Hepatocyte (in vitro differentiated cells): Measurements from ENCODE around the gene FAM193B. TPM values are rescaled to one million over a fixed set of nuclear protein-coding genes. Genes with fewer than 3 reads are reported as not detected.

Source experiments
- DNase-seq: peaks from one replicate; pipeline ENCODE4 v3.0.0-alpha.2; 2016; ENCODE audit warnings: low spot score
- H2AFZ ChIP-seq: fragments of 200-600 bp; sonication (generic); 2 replicates; pipeline ENCODE4 v1.6.0; 2016; ENCODE audit warnings: antibody characterized with exemption, mild to moderate bottlenecking
- H3K27ac ChIP-seq: fragments of 200-600 bp; sonication (generic); 2 replicates; pipeline ENCODE4 v1.5.1; 2016; ENCODE audit warnings: mild to moderate bottlenecking
- H3K27me3 ChIP-seq: fragments of 200-600 bp; sonication (generic); 2 replicates; pipeline ENCODE4 v1.6.1; 2016
- H3K36me3 ChIP-seq: fragments of 200-600 bp; sonication (generic); replicated peaks from 2 replicates; pipeline ENCODE4 v1.5.1; 2016; ENCODE audit warnings: low read depth; ENCODE audit not compliant: insufficient read depth
- H3K4me1 ChIP-seq: fragments of 200-600 bp; sonication (generic); 2 replicates; pipeline ENCODE4 v1.5.1; 2016; ENCODE audit warnings: mild to moderate bottlenecking, moderate library complexity; ENCODE audit not compliant: insufficient read depth
- H3K4me2 ChIP-seq: fragments of 200-600 bp; sonication (generic); 2 replicates; pipeline ENCODE4 v1.6.0; 2016
- H3K4me3 ChIP-seq: fragments of 200-600 bp; sonication (generic); 2 replicates; pipeline ENCODE4 v1.5.1; 2016; ENCODE audit warnings: mild to moderate bottlenecking
- H3K79me2 ChIP-seq: fragments of 200-600 bp; sonication (generic); 2 replicates; pipeline ENCODE4 v1.6.0; 2017; ENCODE audit warnings: mild to moderate bottlenecking
- H3K9me2 ChIP-seq: fragments of 200-600 bp; sonication (generic); replicated peaks from 2 replicates; pipeline ENCODE4 v1.6.0; 2017; ENCODE audit warnings: mild to moderate bottlenecking; ENCODE audit not compliant: insufficient read depth
- H3K9me3 ChIP-seq: fragments of 200-600 bp; sonication (generic); 2 replicates; pipeline ENCODE4 v1.5.1; 2016; ENCODE audit warnings: low read depth, mild to moderate bottlenecking
- H4K20me1 ChIP-seq: fragments of 200-600 bp; sonication (generic); 2 replicates; pipeline ENCODE4 v1.6.0; 2016; ENCODE audit warnings: mild to moderate bottlenecking; ENCODE audit not compliant: insufficient read depth, poor library complexity, severe bottlenecking
- CTCF ChIP-seq: fragments of 200-600 bp; sonication (generic); IDR thresholded peaks from 2 replicates; pipeline ENCODE4 v1.5.1; 2016; ENCODE audit warnings: antibody characterized with exemption, mild to moderate bottlenecking; ENCODE audit not compliant: poor library complexity
- EZH2 ChIP-seq: fragments of 200-600 bp; sonication (generic); IDR thresholded peaks from 2 replicates; pipeline ENCODE4 v1.6.1; 2016; ENCODE audit warnings: antibody characterized with exemption, mild to moderate bottlenecking, borderline replicate concordance
- EZH2phosphoT487 ChIP-seq: fragments of 200-600 bp; sonication (generic); IDR thresholded peaks from one replicate; pipeline ENCODE4 v1.6.1; 2018; ENCODE audit warnings: antibody characterized with exemption, mild to moderate bottlenecking, low read depth, moderate library complexity; ENCODE audit not compliant: unreplicated experiment, severe bottlenecking
- WGBS: methylation state at CpG from one replicate; pipeline ENCODE4 v1.1.6; 2016; ENCODE audit warnings: low lambda C conversion rate; ENCODE audit errors: missing lambda C conversion rate; 5-methylcytosine and 5-hydroxymethylcytosine counted together
- polyA plus RNA-seq: library from polyadenylated mRNA; unstranded; fragments of >200 nt; fragmentation: Nextera tagmentation; extraction: Ambion mirVana; gene quantifications from 2 replicates; pipeline ENCODE4 v1.2.1, GENCODE V29; 2016
- total RNA-seq: library from RNA; depleted of rRNA; stranded (reverse); fragments of >200 nt; gene quantifications from 2 replicates; pipeline ENCODE4 v1.2.3, GENCODE V29; 2014

Gene FAM193B
- total and polyA plus RNA-seq, 2 experiments from 2014 or later, result 67.6 to 76.1 TPM

GRCh38 chr5:177588413-177588909, 34.1 kb upstream of the FAM193B start:
- Histone ChIP-seq H2AFZ (no peak overlapping the region), H3K4me3 (no peak overlapping the region), H3K36me3 (no peaks in the 10 kb centered on the region), H3K4me1 (peaks cover 11% of the 10 kb centered on the region), H3K9me2 (no peaks in the 10 kb centered on the region), H3K4me2 (peak overlapping the region; percentile 32), H3K9me3 (no peaks in the 10 kb centered on the region), H4K20me1 (no peaks in the 10 kb centered on the region), H3K79me2 (peaks cover 14% of the 10 kb centered on the region), H3K27ac (peak overlapping the region; percentile 80), H3K27me3 (no peaks in the 10 kb centered on the region)
- WGBS, result 33% methylated on average over 13 of the region's 13 CpGs
- peak; percentile 52 for DNase-seq
- TF ChIP-seq EZH2 (no peak), EZH2phosphoT487 (no peak), CTCF (no peak)

- no peak overlapping the region for H3K4me3 ChIP-seq
- no peaks in the 10 kb centered on the region for H3K9me2 ChIP-seq
- H2AFZ ChIP-seq, result no peak overlapping the region
- H3K27ac ChIP-seq, result no peak overlapping the region
- 97% methylated on average over 8 of the region's 8 CpGs for WGBS
- H3K4me1 ChIP-seq, result no peaks in the 10 kb centered on the region
- no peaks in the 10 kb centered on the region for H3K9me3 ChIP-seq
- TF ChIP-seq EZH2phosphoT487, result no peak
- no peak for TF ChIP-seq EZH2
- no peak for TF ChIP-seq CTCF
- H3K36me3 ChIP-seq, result no peaks in the 10 kb centered on the region
- no peak overlapping the region for H3K4me2 ChIP-seq
- DNase-seq, result no peak
- no peaks in the 10 kb centered on the region for H4K20me1 ChIP-seq
- no peaks in the 10 kb centered on the region for H3K79me2 ChIP-seq
- no peaks in the 10 kb centered on the region for H3K27me3 ChIP-seq
Observed at GRCh38 chr5:177578316-177578715, 24.0 kb upstream of the FAM193B start.

- no peaks in the 10 kb centered on the region for H3K9me2 ChIP-seq
- H3K4me3 ChIP-seq, result no peak overlapping the region
- no peak for TF ChIP-seq EZH2
- no peak for TF ChIP-seq CTCF
- no peak for TF ChIP-seq EZH2phosphoT487
- no peaks in the 10 kb centered on the region for H3K27me3 ChIP-seq
- no peaks in the 10 kb centered on the region for H3K36me3 ChIP-seq
- H3K4me2 ChIP-seq, result no peak overlapping the region
- no peaks in the 10 kb centered on the region for H3K9me3 ChIP-seq
- WGBS, result 88% methylated on average over 10 of the region's 10 CpGs
- no peak overlapping the region for H2AFZ ChIP-seq
- no peaks in the 10 kb centered on the region for H4K20me1 ChIP-seq
- no peaks in the 10 kb centered on the region for H3K79me2 ChIP-seq
- no peak overlapping the region for H3K27ac ChIP-seq
- no peak for DNase-seq
- no peaks in the 10 kb centered on the region for H3K4me1 ChIP-seq
Observed at GRCh38 chr5:177576169-177576568, 21.8 kb upstream of the FAM193B start.

DNA sequence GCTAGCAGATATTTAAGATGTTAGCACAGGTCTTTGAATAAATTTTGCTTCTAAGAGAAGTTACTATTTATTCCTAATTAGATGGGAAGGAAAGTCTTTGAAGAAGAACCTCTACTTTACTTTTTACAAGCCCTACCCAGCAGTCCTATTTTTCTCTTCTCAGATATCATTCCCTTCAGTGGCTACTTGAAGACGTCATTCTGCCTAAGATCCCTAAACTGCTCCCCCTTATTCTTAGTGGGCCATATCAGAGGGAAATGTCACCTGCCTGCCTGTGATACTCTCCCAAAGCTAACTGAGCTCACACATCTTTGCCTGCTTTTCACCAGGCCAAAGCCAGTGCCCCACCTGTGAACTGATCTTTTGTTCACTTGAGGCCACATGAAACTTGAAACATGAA, 21.1 kb upstream of the FAM193B start:
- Histone ChIP-seq H3K9me3 (no peaks in the 10 kb centered on the region), H3K27me3 (no peaks in the 10 kb centered on the region), H4K20me1 (no peaks in the 10 kb centered on the region), H3K79me2 (no peaks in the 10 kb centered on the region), H3K36me3 (no peaks in the 10 kb centered on the region), H3K9me2 (no peaks in the 10 kb centered on the region), H2AFZ (no peak overlapping the region), H3K4me3 (no peak overlapping the region), H3K27ac (no peak overlapping the region), H3K4me1 (no peaks in the 10 kb centered on the region), H3K4me2 (no peak overlapping the region)
- 71% methylated on average over 1 of the region's 1 CpG for whole genome bisulfite sequencing
- no peak for DNase-seq
- no peak for TF ChIP-seq CTCF
- TF ChIP-seq EZH2phosphoT487, result no peak
- no peak for TF ChIP-seq EZH2
